ENCODE results near the gene MCTP1.

The MCTP1 gene

DNA sequence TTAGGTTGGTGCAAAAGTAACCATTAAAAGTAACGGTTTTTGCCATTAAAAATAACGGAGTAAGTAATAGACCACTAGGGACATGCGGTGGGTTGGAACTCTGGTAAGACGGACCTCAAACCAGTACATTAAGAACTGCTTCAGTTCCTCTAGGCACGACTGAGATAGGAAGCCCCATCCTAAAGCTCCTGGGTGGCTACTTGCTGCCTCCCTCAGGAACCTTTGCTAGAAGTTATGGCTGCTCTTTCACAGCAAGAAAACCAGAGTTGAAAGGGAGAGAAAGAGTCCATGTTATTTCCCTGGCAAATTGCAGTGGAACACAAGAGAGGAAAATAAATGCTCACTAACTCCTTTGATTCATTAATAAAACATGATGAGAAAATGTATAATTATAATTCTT, 47.6 kb downstream of the MCTP1 start:
- DNase-seq (ENCODE audit: low read depth): no peak
- no peak overlapping the region for H3K4me3 ChIP-seq (replicated peaks; ENCODE audit: low read depth, low read length)
- no peak for TF ChIP-seq CTCF (IDR thresholded peaks at IDR 0.05; ENCODE audit: low read length, missing control alignments)

DNA sequence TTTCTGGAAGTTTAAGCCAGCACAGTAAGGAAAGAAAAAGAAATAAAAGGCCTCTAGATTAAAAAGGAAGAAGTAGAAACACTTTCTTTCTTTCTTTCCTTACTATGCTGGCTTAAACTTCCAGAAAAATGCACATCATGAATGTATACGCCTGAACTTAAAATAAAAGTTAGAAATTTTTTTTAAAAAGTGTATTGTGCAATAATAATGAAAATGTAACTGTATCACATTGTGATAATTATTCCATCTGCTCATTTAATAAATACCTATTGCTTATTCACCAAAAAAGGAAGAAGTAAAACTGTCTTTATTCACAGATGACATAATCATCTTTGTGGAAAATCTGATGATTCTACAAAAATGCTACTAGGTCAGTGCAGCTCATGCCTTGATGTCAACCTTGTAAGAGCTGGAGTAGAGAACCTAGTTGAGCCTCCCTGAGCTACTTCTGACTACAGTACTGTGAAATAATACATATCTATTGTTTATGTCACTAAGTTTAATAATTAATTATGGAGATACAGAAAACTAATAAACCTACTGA, 49.4 kb downstream of the MCTP1 start:
- H3K4me3 ChIP-seq (replicated peaks; ENCODE audit: low read depth, low read length): no peak overlapping the region
- TF ChIP-seq CTCF (IDR thresholded peaks at IDR 0.05; ENCODE audit: low read length, missing control alignments): no peak

GRCh38 chr5:95229646-95230045, 55.2 kb downstream of the MCTP1 start:
- no peak for DNase-seq (ENCODE audit: low read depth)
- no peak overlapping the region for H3K4me3 ChIP-seq (replicated peaks; ENCODE audit: low read depth, low read length)
- no peak for TF ChIP-seq CTCF (IDR thresholded peaks at IDR 0.05; ENCODE audit: low read length, missing control alignments)

More for the DNA sequence above, 49.4 kb downstream of the MCTP1 start:
- no peak for DNase-seq (ENCODE audit: low read depth)

- H3K4me3 ChIP-seq (replicated peaks; ENCODE audit: low read depth, low read length): no peak overlapping the region
- TF ChIP-seq CTCF (IDR thresholded peaks at IDR 0.05; ENCODE audit: low read length, missing control alignments): no peak
- DNase-seq (ENCODE audit: low read depth): no peak
These were observed 60.0 kb downstream of the MCTP1 start for GRCh38 chr5:95224701-95225459.

DNA sequence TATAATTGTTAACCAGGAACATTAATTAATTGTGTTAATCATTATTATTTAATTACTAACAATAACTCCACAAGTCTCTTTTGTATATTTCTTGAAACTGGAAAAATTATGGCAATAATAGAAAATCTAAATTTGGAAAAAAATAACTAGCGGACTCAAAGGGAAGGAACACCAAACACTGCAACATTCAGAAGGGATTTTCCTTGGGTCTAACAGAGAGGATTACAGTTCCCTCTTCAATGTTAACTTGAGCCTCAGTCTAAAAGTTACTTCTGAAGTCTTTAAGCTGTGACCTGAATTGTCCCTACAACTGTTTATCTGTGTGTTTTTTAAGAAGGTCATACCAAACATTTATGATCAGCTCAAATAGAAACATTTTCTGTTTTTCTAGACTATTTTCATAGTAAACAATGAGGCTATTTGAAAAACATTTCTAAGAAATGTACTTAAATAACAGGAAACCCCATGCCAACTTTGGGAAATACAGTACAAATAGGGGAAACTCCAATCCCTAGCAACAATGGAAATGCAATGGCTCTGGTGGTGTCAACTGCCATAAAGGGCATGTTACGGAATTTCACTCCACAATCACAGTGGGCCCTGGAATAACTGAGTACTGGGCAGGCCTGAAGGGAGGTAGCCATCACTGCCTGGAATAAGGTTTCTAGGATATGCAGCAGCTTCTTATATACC, 61.2 kb downstream of the MCTP1 start:
- TF ChIP-seq CTCF (IDR thresholded peaks at IDR 0.05; ENCODE audit: low read length, missing control alignments): no peak
- no peak for DNase-seq (ENCODE audit: low read depth)
- no peak overlapping the region for H3K4me3 ChIP-seq (replicated peaks; ENCODE audit: low read depth, low read length)

- TF ChIP-seq CTCF (IDR thresholded peaks at IDR 0.05; ENCODE audit: low read length, missing control alignments): no peak
- DNase-seq (ENCODE audit: low read depth): no peak
- no peak overlapping the region for H3K4me3 ChIP-seq (replicated peaks; ENCODE audit: low read depth, low read length)
These were observed 62.1 kb downstream of the MCTP1 start for GRCh38 chr5:95222836-95223235.
